HG03159 (cell line): ENCODE measurements around the gene MYL2.
"Not testable (repeated sequence)": the region's sequence is repeated elsewhere in the genome, so short reads cannot be mapped to it uniquely, and the experiment has no call there.

Experiments used
- ATAC-seq: cut with Tn5 transposase; IDR thresholded peaks from one replicate; pipeline ENCODE4 v1.9.1; 2021; ENCODE audit warnings: mild to moderate bottlenecking, moderate library complexity; ENCODE audit not compliant: unreplicated experiment

Gene MYL2

GRCh38 chr12:110920324-110920910, at the start of gene MYL2:
Gene MYL2, minus strand, starts transcription at chr12:110920579. Its CDS starts 50 bp downstream, at chr12:110920529.
- ATAC-seq = no peak

GRCh38 chr12:110966081-110966760, 45.8 kb upstream of the MYL2 start:
- no peak for ATAC-seq

GRCh38 chr12:110965574-110965973, 45.2 kb upstream of the MYL2 start:
- no peak for ATAC-seq

- no peak for ATAC-seq
These were observed 40.4 kb upstream of the MYL2 start for GRCh38 chr12:110960795-110961194.

GRCh38 chr12:110957652-110958051, 37.3 kb upstream of the MYL2 start:
- no peak for ATAC-seq

- no peak for ATAC-seq
These were observed 36.8 kb upstream of the MYL2 start for GRCh38 chr12:110957159-110957558.

GRCh38 chr12:110950867-110951266, 30.5 kb upstream of the MYL2 start:
- not testable (repeated sequence) for ATAC-seq

- ATAC-seq = not testable (repeated sequence)
These were observed 30.1 kb upstream of the MYL2 start for GRCh38 chr12:110950466-110950865.

- ATAC-seq = no peak
These were observed 27.7 kb upstream of the MYL2 start for GRCh38 chr12:110948041-110948440.

GRCh38 chr12:110943373-110943772, 23.0 kb upstream of the MYL2 start:
- no peak for ATAC-seq

- ATAC-seq = no peak
These were observed 21.0 kb upstream of the MYL2 start for GRCh38 chr12:110941391-110941790.

GRCh38 chr12:110940933-110941332, 20.6 kb upstream of the MYL2 start:
- no peak for ATAC-seq

- no peak for ATAC-seq
These were observed 19.9 kb upstream of the MYL2 start for GRCh38 chr12:110940296-110940695.

GRCh38 chr12:110937104-110937641, 16.8 kb upstream of the MYL2 start:
- no peak for ATAC-seq

- ATAC-seq = no peak
These were observed 16.2 kb upstream of the MYL2 start for GRCh38 chr12:110936367-110937103.

- no peak for ATAC-seq
These were observed 15.2 kb upstream of the MYL2 start for GRCh38 chr12:110935588-110935987.

GRCh38 chr12:110934093-110934852, 13.9 kb upstream of the MYL2 start:
- no peak for ATAC-seq

- no peak for ATAC-seq
These were observed 13.1 kb upstream of the MYL2 start for GRCh38 chr12:110933326-110933974.

GRCh38 chr12:110932046-110932445, 11.7 kb upstream of the MYL2 start:
- no peak for ATAC-seq

GRCh38 chr12:110931315-110931728, 10.9 kb upstream of the MYL2 start:
- ATAC-seq = no peak
